Measurements from ENCODE around the gene TUBAL3.
"Not testable (repeated sequence)": the region's sequence is repeated elsewhere in the genome, so short reads cannot be mapped to it uniquely, and the experiment has no call there.

TUBAL3 gene

DNA sequence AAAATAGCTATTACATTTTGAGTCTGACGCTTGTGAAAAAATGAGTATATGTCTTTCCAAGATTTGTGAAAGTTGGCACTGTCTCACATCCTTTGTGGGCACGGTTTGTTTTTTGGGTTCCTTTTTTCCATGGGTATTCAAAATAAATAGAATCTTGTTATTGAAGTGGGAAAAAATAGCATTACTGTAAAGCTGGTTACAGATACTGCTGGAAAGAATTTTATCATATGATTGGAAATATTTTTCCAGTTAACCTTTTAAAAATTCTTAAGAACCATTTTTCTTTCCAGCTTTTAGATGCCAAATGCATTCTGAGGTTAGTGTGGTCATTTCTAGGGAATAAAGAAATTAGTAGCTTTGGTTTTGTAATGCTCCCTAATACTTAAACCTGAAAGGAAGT is 19.1 kb upstream of the TUBAL3 start:
- DNase-seq (ENCODE audit: low read depth): peak; percentile 49

DNA sequence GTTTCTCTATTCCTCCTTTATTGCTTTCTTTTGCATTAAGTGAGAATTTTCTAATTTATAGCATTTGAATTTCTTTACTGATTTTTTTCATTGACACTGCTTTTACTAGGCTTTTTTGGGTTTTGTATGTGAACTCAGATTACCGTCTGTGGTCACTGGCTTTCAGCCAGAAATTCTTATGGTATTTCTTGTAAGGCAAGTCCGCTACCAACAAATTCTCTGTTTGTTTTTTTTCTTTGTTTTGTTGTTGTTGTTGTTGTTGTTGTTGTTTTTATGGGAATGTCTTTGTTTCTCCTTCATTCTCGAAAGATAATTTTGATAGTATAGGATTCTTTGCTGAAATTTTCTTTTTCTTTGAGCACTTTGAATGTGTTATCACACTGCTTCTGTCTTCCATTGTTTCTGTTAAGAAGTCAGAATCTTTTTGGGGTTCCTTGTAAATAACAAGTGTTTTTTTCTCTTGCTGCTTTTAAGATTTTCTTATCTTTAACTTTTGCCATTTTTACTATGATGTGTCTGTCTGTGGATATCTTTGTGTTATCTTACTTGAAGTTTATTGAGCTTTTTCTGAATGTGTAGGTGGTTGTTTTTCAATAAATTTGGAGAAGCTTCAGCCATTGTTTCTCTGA is 15.0 kb upstream of the TUBAL3 start:
- DNase-seq (ENCODE audit: low read depth): peak; percentile 77

DNA sequence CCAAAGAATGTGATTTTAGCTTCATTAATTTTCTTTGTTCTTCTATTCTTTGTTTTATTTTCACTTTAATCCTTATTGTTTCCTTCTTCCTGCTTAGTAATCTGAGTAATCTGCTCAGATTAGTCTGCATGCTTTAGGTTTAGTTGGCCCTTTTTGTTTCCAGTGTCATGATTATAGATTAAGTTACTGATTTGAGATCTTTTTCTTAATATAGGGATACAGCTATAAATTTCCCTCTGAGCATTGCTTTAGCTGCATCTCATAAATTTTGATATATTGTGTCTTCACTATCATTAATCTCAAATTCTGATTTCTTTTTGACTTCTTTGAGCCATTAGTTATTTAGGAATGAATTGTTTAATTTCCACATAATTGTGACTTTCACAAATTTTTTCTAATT is 14.0 kb upstream of the TUBAL3 start:
- no peak for DNase-seq (ENCODE audit: low read depth)

DNA sequence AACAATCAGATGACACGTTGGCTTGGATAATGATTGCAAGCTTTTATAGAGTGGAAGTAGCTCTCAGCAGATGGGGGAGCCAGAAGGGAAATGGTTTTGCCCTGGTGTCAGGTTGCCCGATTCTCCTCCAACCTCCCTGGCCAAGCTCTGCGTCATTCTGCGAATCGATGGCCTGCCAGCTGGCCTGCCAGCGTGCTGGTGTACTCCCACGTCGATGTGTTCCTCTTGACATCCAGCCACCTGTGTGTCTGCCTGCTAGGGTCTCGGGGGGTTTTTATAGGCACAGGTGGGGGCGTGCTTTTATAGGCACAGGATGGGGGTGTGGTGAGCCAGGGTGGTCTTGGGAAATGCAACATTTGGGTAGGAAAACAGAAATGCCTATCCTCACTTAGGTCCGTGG is 12.4 kb upstream of the TUBAL3 start:
- no peak for DNase-seq (ENCODE audit: low read depth)

DNA sequence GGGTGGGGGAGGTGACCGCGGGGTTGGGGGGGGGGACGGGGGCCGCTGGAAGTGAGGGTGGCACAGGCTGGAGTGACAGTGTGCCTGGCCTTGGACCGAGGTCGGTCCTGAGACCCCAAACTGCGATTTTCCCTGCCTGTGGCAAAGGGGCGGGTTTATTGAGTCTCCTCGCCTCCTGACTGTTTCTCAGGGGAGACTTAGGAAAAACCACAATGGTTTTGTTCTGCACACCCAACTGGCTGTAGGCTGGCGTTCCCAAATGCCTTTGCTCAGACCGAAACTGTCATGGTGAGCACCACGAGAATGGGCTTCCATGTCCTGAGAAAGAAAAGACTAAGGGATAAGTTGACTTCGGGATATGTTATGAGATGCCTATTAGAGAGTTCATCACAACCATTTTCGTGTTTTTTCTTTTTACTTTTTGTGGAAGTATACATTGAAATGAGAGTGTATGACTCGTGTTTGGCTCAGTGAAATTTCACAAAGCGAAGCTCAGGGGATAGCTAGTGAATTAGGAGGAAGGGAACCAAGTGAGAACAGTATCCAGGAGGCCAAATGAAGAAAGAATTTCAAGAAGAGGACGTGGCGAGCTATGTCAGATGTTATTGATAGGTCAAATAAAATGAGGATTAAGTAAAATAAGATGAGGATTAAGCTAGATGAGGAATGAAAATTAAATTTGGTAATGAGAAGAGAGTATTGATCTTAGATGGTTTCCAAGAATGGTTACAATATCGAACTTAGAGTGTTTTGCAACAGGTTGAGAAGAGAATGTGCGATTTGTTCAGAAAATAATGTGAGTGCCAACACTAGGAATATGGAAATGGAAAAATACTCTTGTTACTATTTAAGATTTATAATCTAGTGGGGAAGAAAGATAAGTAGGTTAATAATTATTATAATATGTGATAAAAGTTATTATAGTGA is 8.6 kb upstream of the TUBAL3 start:
- DNase-seq (ENCODE audit: low read depth): peak; percentile 55

DNA sequence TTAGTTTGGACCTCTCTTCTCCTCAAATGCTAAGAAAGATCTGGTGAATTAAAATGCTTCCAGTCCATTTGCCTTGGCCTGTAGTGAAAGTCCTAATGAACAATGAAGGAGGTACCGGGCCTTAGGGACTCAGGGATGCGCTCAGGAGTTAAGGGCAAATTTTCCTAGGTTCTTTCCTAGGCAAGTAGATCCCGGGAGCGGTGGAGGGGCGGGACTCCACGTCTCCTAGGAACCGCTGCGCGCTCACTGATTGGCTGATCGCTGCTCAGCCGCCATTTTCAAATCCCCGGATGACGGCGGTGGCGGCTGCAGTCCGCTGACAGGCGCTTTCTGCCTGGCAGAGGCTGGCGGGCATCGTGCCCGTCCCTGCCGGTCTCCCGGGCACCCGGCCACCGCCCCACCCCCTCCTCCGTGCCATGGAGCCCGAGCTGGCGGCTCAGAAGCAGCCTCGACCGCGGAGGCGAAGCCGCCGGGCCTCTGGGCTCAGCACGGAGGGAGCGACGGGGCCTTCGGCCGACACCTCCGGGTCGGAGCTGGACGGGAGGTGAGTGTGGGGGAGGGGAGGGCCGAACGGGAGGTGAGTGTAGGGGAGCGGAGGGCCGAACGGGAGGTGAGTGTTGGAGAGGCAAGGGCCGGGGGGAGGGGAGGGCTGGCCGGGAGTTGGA is 7.8 kb upstream of the TUBAL3 start, which contains the start of gene NET1:
Gene NET1, plus strand, starts transcription at position 281 of the 665 bp plus-strand sequence. Its CDS starts 136 bp downstream, at position 417.
- DNase-seq (ENCODE audit: low read depth): peak; percentile 73

DNA sequence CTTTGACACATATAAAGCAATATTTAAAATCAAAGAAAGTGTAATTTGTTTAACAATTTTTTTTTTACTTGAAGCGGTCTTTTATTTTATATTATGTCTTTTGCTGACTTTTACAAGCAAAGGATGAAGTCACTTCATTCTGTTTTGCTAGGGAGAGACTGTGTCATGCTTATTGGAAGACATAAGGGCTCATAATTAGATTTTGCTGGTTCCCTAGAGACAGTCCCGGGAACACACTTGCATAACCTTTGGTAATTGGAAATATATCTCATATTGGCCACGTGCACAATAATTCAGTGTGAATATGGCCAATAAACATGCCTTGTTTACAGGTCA is 7.3 kb upstream of the TUBAL3 start:
- DNase-seq (ENCODE audit: low read depth): no peak

DNA sequence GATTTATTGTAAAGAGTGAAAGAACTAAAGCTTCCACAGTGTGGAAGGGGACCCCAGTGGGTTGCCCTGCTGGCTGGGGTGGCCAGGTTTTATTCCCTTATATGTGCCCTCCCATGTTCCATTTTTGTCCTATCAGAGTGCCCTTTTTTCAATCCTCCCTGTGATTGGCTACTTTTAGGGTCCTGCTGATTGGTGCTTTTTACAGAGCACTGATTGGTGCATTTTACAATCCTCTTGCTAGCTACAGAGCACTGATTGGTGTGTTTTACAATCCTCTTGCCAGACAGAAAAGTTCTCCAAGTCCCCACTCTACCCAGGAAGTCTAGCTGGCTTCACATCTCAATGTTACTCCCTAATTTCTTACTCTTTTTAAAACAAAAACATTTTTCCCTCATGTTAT is 6.2 kb upstream of the TUBAL3 start:
- not testable (repeated sequence) for DNase-seq (ENCODE audit: low read depth)

DNA sequence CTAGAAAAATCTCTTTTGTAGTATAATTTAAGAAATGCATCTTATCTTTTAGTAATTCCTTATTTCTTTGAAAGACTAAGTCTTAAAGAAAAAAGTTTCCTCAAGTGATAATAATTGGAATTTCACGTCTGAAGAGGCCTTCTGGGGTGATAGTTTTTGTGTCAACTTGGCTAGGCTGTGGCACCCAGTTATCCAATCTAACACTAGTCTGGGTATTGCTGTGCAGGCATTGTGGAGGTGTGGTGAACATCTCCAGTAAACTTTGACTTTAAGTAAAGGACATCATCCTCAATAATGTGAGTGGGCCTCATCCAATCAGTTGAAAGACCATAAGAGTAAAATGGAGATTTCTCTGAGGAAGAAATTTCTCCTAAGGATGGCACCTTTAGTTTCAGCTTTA is 2.3 kb upstream of the TUBAL3 start:
- DNase-seq (ENCODE audit: low read depth): no peak

DNA sequence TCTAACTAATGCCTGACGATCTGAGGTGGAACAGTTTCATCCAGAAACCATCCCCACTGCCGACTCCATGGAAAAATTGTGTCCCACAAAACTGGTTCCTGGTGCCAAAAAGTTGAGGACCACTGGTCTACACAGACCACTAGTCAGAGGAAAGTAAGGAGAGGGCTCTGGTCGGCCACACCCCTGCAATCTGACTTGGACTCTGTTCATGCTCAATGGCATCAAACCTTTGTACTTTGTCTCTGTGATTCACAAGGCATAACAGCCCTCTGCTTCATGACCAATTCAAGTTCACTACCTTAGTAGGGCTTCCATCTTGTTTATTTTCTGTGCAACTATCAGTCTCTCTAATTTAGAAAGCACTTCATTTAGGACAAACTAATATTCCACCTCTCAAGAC is 1.8 kb downstream of the TUBAL3 start:
- DNase-seq (ENCODE audit: low read depth): no peak

DNA sequence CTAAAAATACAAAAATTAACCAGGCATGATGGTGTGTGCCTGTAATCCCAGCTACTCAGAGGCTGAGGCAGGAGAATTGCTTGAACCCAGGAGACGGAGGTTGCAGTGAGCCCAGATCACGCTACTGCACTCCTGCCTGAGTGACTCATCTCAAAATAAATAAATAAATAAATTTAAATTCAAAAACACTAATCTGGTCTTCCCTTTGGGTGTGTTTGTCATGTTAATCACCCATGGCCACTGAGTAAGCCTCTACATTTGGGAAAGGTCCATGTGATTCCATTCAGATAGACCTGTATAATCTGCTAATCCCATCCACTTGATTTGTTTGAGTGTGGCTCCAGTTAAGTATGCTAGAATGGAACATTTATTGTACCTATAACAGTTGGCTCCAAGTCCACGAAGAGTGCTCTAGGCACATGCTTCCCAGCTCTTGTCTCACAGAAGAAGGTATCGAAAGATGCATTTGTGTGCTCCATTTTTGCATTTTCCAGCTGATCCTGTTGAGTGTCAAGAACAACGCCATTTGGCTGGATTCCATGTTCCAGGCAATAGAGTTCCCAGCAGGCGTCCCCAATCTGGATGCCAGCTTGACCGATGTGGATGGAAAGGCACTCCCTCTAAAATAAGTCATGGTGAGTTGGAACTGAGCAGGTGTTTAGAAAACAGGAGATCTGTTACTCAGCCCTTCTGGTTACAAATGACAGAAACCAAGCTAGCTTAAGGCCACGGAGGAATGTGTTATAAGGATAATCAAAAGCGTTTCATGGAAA is 4.0 kb downstream of the TUBAL3 start:
- DNase-seq (ENCODE audit: low read depth): no peak

DNA sequence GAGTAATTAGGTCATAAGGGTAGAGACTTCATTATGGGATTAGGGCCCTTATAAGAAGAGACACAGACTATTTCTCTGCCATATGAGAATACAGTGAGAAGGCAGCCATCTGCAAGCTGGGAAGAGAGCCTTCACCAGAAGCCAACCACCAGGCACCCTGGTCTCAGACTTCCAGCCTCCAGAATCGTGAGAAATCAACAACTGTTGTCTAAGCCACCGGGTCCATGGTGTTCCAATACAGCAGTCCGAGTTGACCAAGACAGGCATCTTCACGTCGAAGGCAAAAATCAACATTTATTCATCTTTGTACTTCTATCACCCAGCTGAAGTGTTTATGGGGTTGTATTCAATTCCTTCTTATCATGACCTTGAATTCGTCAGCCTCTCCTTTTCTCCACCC is 5.3 kb downstream of the TUBAL3 start:
- no peak for DNase-seq (ENCODE audit: low read depth)

DNA sequence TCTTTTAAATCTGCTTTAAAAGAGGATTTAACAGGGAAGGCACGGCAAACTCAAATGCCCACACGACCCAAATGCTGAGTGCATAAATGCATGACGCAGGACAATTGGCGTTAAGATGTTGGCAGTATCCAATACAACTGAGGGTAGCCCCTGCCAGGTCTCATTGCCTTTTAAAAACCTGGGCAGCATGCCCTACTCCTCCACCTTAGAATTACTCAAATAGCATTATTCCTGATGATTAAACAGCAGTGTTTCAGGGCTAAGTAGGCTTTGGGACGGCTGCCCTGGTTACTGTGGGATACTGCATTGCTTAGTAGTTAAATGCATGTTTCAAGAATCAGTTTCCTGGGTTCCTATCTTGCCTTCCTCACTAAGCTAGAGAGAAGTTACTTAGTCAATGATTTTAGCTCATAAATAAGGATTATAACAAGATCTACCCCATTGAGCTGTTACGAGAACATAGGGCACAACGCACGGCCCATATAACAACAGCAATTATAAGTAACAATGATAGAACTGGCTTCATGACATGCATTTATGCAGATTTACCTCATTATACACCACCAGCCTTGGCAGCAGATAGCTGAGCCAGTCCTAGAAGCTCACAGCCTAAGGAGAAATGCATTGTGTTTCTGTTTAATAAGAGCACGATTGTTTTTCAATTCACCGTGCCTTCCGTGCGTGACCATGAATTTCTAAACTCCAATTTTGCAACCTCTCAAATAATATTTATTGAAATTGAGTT is 7.9 kb downstream of the TUBAL3 start:
- no peak for DNase-seq (ENCODE audit: low read depth)

DNA sequence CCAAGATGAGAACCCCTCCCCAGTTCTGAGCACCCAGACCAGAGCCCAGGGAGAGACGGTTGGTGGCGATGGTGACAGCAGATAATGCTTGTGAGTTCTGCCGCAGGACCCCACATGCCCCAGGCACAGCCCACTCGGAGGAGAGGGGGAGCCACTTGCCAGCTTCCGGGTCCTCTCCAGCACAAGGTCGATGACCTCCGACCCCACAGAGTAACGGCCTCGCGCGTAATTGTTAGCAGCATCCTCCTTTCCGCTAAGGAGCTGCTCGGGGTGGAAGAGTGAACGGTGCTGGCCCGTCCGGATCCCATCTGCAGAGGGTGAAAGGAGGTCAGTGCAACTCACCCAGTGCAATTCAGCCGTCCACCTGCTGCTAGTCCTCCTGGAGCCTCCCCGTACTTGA is 9.5 kb downstream of the TUBAL3 start:
- no peak for DNase-seq (ENCODE audit: low read depth)

DNA sequence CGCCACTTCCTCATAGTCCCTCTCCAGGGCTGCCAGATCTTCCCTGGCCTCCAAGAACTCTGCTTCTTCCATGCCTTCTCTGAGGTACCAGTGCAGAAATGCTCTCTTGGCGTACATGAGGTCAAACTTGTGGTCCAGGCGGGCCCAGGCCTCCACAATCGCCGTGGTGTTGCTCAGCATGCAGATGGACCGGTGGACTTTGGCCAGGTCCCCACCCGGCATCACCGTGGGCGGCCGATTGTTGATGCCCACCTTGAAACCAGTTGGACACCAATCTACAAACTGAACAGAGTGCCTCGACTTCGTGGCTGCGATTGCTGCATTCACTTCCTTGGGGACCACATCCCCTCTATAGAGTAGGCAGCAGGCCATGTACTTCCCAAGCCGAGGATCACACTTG is 11.1 kb downstream of the TUBAL3 start:
- no peak for DNase-seq (ENCODE audit: low read depth)

DNA sequence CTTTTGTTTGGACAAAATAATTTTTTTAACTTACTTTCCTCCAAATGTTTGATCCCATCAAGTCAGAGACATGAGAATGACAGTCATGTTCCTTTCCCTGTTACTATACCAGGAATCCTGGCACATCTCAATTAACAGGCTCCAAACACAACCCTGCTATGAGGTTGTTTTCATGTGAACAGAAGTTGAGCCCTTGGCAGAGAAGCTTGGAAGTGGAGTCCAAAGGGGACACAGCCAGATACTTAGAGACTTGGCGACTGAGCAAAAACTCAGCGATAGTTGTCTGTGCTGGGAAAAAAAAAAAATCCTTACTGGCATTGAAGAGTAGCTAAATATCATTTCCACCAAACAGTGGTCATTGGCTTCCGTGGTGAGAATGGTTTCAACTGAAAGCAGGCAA is 12.8 kb downstream of the TUBAL3 start:
- no peak for DNase-seq (ENCODE audit: low read depth)

DNA sequence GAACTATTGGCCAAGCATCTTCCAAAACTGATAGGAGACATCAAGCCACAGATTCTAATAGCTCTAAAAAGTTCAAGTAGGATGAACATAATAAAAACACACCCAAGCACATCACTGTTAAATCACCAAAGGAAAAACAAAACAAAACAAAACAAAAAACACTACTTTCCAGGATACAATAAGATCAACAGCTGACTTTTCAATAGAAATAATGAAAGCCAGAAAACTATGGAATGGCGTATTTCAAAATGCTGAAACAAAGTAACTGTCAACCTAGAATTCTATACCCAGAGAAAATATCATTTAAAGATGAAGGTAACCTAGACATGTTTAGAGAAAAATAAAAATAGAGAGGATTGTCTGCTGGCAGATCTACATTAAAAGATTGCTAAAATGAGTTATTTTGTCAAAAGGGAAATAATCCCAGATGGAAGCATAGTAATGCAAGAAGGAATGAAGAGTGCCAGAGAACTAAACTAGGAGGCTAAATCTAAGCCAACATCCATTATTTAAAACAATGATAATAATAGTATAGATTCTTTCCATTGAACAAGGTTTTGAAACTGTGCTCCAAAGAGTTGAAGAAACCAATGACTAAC is 13.9 kb downstream of the TUBAL3 start:
- DNase-seq (ENCODE audit: low read depth): no peak

DNA sequence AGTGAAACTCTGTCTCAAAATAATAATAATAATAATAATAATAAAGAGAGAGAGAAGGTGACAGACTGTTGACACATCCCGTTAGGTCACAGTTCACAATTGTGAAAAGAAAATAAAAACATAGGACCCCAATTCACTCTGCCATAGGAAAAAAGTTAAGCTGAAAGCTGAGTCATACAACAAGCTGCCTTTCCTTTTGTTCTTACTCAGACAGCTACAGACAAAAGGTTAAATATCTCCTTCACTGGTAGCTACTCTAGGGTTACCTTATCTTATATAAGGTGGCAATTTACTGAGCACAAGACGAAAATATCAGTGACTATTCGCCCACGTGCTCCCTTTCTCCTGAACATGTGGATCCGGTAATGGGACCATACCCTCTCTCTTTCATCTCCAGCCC is 17.5 kb downstream of the TUBAL3 start:
- no peak for DNase-seq (ENCODE audit: low read depth)

DNA sequence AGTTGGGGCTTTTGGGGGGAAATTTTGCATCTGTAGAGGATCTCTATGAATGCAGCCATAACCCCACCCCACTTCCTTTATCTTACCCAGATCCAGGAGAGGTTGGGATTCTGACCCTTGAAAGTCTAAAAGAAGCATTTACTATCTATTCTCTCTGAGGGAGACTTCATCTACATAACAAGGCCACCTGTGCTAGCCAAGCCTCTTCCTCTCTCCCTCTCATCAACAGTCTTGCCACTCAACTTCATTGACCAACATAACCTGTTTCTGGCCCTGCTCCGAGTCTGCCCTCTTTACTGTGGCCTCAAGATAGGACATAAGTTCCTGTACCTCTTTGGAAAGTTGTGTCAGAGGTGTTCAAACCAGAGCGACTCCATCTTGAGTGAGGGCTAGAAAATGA is 19.4 kb downstream of the TUBAL3 start:
- no peak for DNase-seq (ENCODE audit: low read depth)

DNA sequence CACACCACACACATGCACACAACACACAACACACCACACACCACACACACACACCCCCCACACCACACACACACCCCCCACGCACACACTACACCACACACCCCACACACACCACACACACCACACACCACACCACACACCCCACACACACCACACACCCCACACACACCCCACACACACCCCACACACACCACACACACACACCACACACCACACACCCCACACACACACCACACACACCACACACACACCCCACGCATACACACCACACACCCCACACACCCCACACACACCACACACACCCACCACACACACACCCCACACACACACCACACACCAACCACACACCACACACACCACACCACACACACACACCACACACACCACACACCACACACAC is 23.4 kb downstream of the TUBAL3 start:
- DNase-seq (ENCODE audit: low read depth): no peak

DNA sequence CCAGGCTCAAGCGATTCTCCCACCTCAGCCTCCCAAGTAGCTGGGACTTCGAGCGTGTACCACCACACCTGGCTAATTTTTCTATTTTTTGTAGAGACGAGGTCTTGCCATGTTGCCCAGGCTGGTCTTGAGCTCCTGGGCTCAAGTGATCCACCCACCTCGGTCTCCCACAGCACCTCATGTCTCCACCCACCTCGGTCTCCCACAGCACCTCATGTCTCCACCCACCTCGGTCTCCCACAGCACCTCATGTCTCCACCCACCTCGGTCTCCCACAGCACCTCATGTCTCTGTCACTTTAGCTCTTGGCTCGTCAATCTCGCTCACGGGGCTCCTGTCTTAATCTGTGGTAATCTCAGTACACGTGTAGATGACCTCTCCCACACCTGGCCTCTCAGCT is 24.2 kb downstream of the TUBAL3 start:
- not testable (repeated sequence) for DNase-seq (ENCODE audit: low read depth)
